ENCODE measurements around the gene SEPTIN8.

DNA sequence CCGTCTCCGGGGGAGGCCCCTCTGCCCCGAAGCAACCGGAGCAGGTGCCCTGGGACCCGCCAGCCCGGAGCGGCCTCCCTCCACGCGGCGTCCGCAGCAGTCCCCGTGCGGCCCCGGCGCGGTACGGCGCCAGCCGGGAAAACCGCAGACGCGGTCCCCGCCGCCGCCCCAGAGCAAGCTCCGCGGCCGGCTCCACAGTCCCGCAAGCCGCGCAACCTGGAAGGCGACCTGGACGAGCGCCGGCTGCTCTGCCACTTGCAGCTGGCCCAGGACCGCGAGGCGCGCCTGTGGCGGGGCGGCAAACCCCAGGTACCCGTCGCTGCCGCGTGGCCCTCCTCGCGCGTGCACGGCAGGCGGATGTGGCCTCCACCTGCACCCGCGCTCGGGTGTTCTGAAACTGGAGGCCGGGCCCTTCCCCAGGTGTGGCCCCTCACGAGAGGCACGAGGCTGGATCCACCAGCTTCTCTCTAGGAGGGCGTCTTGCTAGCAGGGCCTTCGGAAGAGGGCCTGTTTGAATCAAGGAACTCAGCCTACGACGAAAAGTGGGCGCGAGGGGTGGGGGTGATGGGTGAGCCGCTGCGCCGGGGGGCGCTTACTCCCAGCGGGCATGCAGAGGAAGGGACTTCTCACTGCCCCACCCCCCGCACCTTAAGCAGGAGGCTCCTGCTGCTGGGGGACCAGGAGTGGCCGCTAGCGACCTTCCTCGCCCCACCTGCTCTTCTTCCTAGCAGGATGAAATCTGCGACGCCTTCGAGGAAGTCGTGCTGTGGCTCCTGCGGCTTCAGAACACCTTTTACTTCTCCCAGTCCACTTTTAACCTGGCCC is 29.2 kb downstream of the SEPTIN8 start:
- TF ChIP-seq CTCF (IDR thresholded peaks at IDR 0.05; ENCODE audit: low read depth, low read length) (no peak), EZH2phosphoT487 (IDR thresholded peaks at IDR 0.05; ENCODE audit: low read depth) (no peak)
